ENCODE measurements around the gene PTPN1. TPM values are rescaled to one million over a fixed set of nuclear protein-coding genes. Genes with fewer than 3 reads are reported as not detected.
A peak's percentile ranks its signal among the peaks of the same experiment; 100 is the strongest.

PTPN1 gene
- total and polyA plus RNA-seq, 2 of the 13 experiments (the other 11 are each of a cell fraction or from before 2014, with no cell fraction given), result 17.7 to 37.2 TPM

DNA sequence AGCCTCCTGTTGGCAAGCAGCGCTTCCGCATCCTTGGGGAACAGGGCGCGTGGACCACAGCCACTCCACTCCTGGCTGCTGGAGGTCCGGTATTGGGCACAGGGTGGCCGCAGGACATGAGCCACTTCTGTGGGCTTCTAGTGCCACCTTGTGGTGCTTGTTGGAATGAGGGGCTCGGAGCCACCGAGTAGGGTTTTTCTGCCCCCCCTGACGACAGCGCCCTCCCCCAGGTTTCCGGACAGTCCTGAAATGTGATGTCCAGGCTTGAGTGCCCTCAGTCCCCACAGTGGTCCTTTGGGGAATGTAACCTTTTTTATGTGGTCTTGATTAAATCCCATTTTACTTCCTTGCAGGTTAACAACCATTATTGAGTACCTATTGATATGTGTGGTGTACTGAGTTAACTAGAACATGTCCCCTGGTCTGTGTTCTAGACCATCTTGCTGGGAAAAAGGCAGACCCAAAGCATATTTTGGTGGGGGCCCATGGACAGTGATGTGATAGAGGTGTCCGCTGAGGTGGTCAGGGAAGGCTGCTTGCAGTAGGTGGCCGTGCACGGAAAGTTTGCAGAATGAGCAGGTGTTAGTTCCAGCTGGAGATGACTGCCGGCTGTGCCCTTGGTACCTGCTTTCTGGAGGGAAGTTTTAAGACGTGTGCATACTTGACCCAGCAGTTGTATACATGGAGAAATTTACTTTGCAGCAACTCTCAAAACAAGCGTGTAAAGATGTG lies 70.0 kb downstream of the PTPN1 start (continued):
- TF ChIP-seq, protein P1, sequence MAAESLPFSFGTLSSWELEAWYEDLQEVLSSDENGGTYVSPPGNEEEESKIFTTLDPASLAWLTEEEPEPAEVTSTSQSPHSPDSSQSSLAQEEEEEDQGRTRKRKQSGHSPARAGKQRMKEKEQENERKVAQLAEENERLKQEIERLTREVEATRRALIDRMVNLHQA (CRISPR knock-in tag; IDR thresholded peaks at IDR 0.05), result no peak
- no peak for TF ChIP-seq ZNF672 (CRISPR knock-in tag; IDR thresholded peaks at IDR 0.05)
- TF ChIP-seq, protein P2, sequence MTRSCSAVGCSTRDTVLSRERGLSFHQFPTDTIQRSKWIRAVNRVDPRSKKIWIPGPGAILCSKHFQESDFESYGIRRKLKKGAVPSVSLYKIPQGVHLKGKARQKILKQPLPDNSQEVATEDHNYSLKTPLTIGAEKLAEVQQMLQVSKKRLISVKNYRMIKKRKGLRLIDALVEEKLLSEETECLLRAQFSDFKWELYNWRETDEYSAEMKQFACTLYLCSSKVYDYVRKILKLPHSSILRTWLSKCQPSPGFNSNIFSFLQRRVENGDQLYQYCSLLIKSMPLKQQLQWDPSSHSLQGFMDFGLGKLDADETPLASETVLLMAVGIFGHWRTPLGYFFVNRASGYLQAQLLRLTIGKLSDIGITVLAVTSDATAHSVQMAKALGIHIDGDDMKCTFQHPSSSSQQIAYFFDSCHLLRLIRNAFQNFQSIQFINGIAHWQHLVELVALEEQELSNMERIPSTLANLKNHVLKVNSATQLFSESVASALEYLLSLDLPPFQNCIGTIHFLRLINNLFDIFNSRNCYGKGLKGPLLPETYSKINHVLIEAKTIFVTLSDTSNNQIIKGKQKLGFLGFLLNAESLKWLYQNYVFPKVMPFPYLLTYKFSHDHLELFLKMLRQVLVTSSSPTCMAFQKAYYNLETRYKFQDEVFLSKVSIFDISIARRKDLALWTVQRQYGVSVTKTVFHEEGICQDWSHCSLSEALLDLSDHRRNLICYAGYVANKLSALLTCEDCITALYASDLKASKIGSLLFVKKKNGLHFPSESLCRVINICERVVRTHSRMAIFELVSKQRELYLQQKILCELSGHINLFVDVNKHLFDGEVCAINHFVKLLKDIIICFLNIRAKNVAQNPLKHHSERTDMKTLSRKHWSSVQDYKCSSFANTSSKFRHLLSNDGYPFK (CRISPR knock-in tag; IDR thresholded peaks at IDR 0.05; ENCODE audit: borderline replicate concordance), result 0 out of 2 replicates have a peak, but pooled peaks have one; percentile 57
- TF ChIP-seq, protein P3, sequence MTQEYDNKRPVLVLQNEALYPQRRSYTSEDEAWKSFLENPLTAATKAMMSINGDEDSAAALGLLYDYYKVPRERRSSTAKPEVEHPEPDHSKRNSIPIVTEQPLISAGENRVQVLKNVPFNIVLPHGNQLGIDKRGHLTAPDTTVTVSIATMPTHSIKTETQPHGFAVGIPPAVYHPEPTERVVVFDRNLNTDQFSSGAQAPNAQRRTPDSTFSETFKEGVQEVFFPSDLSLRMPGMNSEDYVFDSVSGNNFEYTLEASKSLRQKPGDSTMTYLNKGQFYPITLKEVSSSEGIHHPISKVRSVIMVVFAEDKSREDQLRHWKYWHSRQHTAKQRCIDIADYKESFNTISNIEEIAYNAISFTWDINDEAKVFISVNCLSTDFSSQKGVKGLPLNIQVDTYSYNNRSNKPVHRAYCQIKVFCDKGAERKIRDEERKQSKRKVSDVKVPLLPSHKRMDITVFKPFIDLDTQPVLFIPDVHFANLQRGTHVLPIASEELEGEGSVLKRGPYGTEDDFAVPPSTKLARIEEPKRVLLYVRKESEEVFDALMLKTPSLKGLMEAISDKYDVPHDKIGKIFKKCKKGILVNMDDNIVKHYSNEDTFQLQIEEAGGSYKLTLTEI (CRISPR knock-in tag; conservative IDR thresholded peaks at IDR 0.05), result no peak
- TF ChIP-seq, protein P4, sequence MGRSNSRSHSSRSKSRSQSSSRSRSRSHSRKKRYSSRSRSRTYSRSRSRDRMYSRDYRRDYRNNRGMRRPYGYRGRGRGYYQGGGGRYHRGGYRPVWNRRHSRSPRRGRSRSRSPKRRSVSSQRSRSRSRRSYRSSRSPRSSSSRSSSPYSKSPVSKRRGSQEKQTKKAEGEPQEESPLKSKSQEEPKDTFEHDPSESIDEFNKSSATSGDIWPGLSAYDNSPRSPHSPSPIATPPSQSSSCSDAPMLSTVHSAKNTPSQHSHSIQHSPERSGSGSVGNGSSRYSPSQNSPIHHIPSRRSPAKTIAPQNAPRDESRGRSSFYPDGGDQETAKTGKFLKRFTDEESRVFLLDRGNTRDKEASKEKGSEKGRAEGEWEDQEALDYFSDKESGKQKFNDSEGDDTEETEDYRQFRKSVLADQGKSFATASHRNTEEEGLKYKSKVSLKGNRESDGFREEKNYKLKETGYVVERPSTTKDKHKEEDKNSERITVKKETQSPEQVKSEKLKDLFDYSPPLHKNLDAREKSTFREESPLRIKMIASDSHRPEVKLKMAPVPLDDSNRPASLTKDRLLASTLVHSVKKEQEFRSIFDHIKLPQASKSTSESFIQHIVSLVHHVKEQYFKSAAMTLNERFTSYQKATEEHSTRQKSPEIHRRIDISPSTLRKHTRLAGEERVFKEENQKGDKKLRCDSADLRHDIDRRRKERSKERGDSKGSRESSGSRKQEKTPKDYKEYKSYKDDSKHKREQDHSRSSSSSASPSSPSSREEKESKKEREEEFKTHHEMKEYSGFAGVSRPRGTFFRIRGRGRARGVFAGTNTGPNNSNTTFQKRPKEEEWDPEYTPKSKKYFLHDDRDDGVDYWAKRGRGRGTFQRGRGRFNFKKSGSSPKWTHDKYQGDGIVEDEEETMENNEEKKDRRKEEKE (IDR thresholded peaks at IDR 0.05), result no peak
- TF ChIP-seq, protein P5, sequence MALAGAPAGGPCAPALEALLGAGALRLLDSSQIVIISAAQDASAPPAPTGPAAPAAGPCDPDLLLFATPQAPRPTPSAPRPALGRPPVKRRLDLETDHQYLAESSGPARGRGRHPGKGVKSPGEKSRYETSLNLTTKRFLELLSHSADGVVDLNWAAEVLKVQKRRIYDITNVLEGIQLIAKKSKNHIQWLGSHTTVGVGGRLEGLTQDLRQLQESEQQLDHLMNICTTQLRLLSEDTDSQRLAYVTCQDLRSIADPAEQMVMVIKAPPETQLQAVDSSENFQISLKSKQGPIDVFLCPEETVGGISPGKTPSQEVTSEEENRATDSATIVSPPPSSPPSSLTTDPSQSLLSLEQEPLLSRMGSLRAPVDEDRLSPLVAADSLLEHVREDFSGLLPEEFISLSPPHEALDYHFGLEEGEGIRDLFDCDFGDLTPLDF (CRISPR knock-in tag; IDR thresholded peaks at IDR 0.05), result no peak
- TF ChIP-seq SRSF4 (IDR thresholded peaks at IDR 0.05; ENCODE audit: low read depth, low read length, poor library complexity, severe bottlenecking), result no peak
- TF ChIP-seq IRF2 (CRISPR knock-in tag; IDR thresholded peaks at IDR 0.05), result peak; percentile 69; the same call in 1 of the 2 replicates
- no peak for TF ChIP-seq HNF4G (IDR thresholded peaks at IDR 0.05; ENCODE audit: borderline replicate concordance, low read depth, low read length)
- TF ChIP-seq HNF4G (CRISPR knock-in tag; IDR thresholded peaks at IDR 0.05; ENCODE audit: borderline replicate concordance, low read depth), result no peak
- no peak for TF ChIP-seq ZNF317 (CRISPR knock-in tag; IDR thresholded peaks at IDR 0.05)
- TF ChIP-seq REL (CRISPR knock-in tag; conservative IDR thresholded peaks at IDR 0.05), result no peak
- TF ChIP-seq, protein P6, sequence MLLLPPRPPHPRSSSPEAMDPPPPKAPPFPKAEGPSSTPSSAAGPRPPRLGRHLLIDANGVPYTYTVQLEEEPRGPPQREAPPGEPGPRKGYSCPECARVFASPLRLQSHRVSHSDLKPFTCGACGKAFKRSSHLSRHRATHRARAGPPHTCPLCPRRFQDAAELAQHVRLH (CRISPR knock-in tag; IDR thresholded peaks at IDR 0.05; ENCODE audit: borderline replicate concordance, low read depth), result no peak
- no peak for TF ChIP-seq GATA4 (IDR thresholded peaks at IDR 0.05; ENCODE audit: borderline replicate concordance, low read depth)
- TF ChIP-seq, protein P7, sequence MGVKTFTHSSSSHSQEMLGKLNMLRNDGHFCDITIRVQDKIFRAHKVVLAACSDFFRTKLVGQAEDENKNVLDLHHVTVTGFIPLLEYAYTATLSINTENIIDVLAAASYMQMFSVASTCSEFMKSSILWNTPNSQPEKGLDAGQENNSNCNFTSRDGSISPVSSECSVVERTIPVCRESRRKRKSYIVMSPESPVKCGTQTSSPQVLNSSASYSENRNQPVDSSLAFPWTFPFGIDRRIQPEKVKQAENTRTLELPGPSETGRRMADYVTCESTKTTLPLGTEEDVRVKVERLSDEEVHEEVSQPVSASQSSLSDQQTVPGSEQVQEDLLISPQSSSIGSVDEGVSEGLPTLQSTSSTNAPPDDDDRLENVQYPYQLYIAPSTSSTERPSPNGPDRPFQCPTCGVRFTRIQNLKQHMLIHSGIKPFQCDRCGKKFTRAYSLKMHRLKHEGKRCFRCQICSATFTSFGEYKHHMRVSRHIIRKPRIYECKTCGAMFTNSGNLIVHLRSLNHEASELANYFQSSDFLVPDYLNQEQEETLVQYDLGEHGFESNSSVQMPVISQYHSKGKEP (CRISPR knock-in tag; IDR thresholded peaks at IDR 0.05), result no peak
